Nephron progenitor cell (in vitro differentiated cells): Measurements from ENCODE around the gene SLC4A4.

Experiments
- DNase-seq: peaks from one replicate; pipeline ENCODE4 v3.0.0; 2021
- H3K27ac Mint-ChIP-seq: 2 replicates; pipeline ENCODE4 v1.8.0; 2021; ENCODE audit warnings: mild to moderate bottlenecking, moderate library complexity, mixed read lengths
- H3K27me3 Mint-ChIP-seq: 2 replicates; pipeline ENCODE4 v1.8.0; 2021; ENCODE audit warnings: mild to moderate bottlenecking, low read depth, mixed read lengths; ENCODE audit not compliant: poor library complexity
- H3K36me3 Mint-ChIP-seq: 2 replicates; pipeline ENCODE4 v1.8.0; 2021; ENCODE audit warnings: low read depth, mixed read lengths
- H3K4me1 Mint-ChIP-seq: 2 replicates; pipeline ENCODE4 v1.8.0; 2021; ENCODE audit warnings: mixed read lengths
- H3K4me3 Mint-ChIP-seq: 2 replicates; pipeline ENCODE4 v1.8.0; 2021; ENCODE audit warnings: mild to moderate bottlenecking, moderate library complexity, mixed read lengths
- H3K9me3 Mint-ChIP-seq: 2 replicates; pipeline ENCODE4 v1.8.0; 2021; ENCODE audit warnings: mild to moderate bottlenecking, moderate library complexity, mixed read lengths
- TF ChIP-seq, protein P1 (sequence below): fragments of 200-600 bp; sonication (generic); IDR thresholded peaks from 2 replicates; pipeline ENCODE4 v1.5.0; 2021; ENCODE audit warnings: antibody characterized with exemption

SLC4A4 gene

DNA sequence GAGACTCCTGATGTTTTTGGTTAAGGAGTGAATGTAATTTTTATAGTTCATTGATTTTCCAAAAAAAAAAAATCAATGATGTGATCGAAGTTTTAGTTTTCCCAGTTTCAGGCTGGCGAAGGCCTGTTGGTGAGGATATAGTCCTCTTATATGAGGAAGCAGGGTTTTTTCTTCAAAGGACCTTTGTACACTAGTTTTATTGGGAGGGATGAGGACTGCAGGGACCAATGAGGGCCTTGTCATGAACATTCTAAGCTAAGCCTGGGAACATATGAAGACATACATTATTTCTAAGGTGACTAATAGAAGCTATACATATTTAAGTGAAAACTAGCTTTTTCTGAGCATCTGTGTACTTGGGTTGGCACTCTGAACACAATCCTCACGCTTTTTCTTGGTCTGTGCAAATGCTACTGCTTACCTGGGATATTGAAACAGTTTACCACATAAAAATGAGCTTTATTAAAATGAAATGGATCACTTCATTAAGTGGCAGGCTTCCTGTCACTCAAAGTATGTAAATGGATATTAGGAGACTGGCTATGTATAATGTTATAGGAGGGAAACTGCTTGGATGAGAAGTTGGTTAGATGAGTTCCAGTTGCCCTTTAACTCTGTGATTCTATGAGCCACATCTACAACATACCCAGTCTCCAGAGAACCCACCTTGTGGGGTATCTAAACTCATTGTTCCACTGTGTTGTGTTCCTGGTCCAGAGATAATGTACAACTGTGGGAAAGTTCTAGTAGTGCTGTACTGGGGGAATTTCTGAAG is 43.5 kb downstream of the SLC4A4 start:
- no peak for DNase-seq
- TF ChIP-seq, protein P1, sequence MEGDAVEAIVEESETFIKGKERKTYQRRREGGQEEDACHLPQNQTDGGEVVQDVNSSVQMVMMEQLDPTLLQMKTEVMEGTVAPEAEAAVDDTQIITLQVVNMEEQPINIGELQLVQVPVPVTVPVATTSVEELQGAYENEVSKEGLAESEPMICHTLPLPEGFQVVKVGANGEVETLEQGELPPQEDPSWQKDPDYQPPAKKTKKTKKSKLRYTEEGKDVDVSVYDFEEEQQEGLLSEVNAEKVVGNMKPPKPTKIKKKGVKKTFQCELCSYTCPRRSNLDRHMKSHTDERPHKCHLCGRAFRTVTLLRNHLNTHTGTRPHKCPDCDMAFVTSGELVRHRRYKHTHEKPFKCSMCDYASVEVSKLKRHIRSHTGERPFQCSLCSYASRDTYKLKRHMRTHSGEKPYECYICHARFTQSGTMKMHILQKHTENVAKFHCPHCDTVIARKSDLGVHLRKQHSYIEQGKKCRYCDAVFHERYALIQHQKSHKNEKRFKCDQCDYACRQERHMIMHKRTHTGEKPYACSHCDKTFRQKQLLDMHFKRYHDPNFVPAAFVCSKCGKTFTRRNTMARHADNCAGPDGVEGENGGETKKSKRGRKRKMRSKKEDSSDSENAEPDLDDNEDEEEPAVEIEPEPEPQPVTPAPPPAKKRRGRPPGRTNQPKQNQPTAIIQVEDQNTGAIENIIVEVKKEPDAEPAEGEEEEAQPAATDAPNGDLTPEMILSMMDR: no peak
- no peaks in the 10 kb centered on the region for H3K27me3 Mint-ChIP-seq

DNA sequence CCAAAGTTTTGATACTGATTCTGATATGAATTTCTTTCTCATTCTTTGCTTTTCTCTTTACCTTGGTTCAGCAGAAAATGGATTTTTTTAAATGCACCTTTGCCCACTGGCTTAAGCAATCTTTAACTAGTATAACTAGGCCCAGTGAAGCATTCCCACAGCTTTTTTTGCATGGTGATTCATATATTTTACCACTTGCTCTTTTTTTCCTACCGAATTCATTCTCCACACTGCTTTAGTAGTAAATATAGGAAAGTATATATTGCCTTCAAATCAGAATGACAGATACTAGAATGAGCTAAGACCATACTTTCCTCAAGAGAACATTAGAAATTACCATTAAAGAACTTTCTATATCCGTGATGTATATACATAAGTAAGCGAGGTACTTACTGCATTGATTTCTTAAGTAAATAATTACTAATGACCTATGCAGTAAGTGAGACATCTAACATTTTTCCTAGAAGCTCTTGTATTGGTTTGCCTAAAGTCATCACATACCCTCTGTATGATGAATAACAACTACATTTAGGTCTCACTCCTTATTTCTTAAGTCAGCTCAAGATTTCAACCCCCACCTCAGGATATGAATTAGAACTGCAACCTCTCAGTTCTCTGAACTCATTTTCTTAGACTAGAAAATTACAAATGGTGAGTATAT is 44.2 kb downstream of the SLC4A4 start:
- DNase-seq: no peak
- Mint-ChIP-seq H3K4me1 (peaks cover 6% of the 10 kb centered on the region), H3K36me3 (no peaks in the 10 kb centered on the region), H3K27ac (no peak overlapping the region), H3K27me3 (no peaks in the 10 kb centered on the region), H3K9me3 (no peaks in the 10 kb centered on the region), H3K4me3 (no peak overlapping the region)
- TF ChIP-seq, protein P1: no peak

More for the DNA sequence above, 43.5 kb downstream of the SLC4A4 start:
- no peak overlapping the region for H3K4me3 Mint-ChIP-seq
- H3K9me3 Mint-ChIP-seq: no peaks in the 10 kb centered on the region
- H3K4me1 Mint-ChIP-seq: peaks cover 6% of the 10 kb centered on the region
- H3K27ac Mint-ChIP-seq: no peak overlapping the region
- no peaks in the 10 kb centered on the region for H3K36me3 Mint-ChIP-seq

DNA sequence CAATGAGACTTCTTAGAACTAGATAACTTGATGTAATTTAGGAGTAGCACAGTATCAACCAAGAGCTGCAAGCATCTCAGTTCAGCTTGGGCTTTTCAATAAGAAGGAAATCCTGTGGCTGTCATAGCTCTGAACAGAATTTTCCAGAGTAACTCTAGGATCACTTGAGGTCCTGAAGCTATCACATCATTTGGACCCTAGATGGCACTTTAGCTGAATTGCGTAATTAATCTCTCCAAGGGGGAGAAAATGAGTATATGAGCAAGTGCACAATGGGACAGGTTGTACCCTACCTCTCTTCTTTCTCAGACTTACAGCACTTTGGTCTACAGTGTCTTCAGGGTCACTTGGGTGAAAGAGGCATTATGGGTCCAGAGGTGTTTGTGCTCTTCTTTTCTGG is 45.2 kb downstream of the SLC4A4 start:
- Mint-ChIP-seq H3K9me3 (no peaks in the 10 kb centered on the region), H3K36me3 (no peaks in the 10 kb centered on the region), H3K27ac (no peak overlapping the region), H3K4me3 (no peak overlapping the region), H3K4me1 (peaks cover 6% of the 10 kb centered on the region), H3K27me3 (no peaks in the 10 kb centered on the region)
- DNase-seq: no peak
- TF ChIP-seq, protein P1: no peak

DNA sequence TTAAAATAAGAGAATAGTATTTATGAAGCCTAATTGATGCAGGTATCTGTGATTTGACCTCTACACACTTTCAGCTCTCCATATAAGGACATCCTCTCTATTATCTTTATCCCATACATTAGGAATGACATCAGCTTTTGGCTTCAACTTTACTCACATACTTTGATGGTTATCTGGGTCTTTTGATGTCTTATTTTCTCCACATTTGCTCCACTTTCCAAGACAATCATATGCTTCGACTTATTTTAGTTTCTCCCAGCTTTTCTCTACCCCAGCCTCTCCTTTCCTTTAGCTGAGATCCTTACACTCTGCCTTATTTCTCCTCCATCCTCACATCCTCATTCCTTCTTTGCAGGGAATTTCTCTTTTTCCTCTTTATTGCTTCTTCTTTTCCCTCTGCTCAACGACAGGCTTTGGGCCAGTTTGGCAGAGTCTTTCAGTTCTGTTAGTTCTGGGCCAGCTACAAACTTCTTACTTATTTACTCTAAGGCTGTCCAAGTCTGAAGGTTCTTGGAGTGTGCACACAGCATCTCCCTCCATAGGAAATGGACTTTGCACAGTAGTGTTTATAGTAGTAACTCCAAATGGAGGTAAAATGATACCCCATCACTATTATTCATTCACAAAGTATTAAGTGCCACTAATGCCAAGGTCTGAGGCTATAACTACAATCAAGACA is 50.5 kb downstream of the SLC4A4 start:
- Mint-ChIP-seq H3K4me1 (peaks cover 6% of the 10 kb centered on the region), H3K27ac (no peak overlapping the region), H3K36me3 (no peaks in the 10 kb centered on the region), H3K4me3 (no peak overlapping the region), H3K27me3 (no peaks in the 10 kb centered on the region), H3K9me3 (no peaks in the 10 kb centered on the region)
- no peak for DNase-seq
- TF ChIP-seq, protein P1: no peak

DNA sequence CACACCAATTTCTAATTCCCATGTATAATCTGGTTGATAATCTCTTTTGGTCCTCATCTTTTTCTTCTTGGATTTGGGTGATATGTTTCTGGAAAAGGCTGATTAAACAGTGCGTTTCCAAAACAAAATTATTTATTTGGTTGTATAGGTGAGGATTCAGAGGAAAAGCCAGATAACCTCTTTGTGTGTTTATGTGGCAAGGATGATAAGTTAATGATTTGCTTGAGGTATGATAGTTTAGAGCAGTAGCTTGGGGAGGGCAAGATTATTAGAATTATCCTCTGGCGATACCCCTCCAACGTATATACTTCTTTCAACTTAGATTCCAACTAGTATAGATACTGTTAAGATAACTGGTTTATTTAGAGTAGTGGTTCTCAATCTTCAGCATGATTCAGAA is 53.3 kb downstream of the SLC4A4 start:
- H3K36me3 Mint-ChIP-seq: no peaks in the 10 kb centered on the region

More for the DNA sequence above, 53.3 kb downstream of the SLC4A4 start:
- no peaks in the 10 kb centered on the region for H3K4me1 Mint-ChIP-seq
- H3K9me3 Mint-ChIP-seq: no peaks in the 10 kb centered on the region
- no peak overlapping the region for H3K27ac Mint-ChIP-seq
- no peak overlapping the region for H3K4me3 Mint-ChIP-seq
- no peak for DNase-seq
- TF ChIP-seq, protein P1: no peak
- no peaks in the 10 kb centered on the region for H3K27me3 Mint-ChIP-seq
